HG02571 (cell line): Measurements from ENCODE around the gene ZNF621.

Source experiments
- ATAC-seq: cut with Tn5 transposase; IDR thresholded peaks from one replicate; pipeline ENCODE4 v1.9.1; 2021; ENCODE audit warnings: mild to moderate bottlenecking, moderate library complexity; ENCODE audit not compliant: unreplicated experiment

The ZNF621 gene

DNA sequence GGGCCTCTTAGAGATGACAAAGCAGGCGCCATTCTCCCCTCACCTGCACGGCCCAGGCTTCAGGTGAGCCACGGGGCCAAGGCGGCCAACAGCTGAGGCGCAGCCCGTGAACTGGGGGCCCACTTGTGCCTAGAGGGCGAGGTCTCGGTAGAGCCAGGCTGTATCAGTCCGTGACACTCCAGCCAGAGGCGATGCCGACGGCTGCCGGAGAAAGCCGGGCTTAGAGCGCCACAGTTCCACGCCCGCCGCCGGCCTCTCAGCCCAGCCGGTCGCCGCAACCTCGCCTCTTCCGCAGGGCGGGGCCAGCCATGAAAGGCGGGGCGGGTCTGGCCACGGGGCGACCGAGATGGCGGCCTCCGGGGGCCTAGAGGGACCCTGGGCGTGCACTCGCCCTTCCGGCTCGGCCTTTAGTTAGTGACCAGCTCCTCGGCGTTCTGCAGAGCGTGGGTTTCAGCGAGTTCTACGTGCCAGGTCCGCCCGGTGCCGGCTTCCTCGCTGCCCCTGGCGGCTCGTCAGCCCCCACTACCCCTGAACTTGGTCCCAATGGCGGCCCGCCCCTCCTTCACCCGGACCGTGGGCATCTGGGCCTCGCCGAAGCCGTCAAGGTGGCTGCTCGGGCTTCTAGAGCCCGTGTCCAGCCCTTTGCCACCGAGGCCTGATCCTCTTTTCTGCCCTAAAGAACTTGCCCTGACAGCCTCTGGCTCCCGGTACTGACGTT, at the start of gene ZNF621:
ZNF621 (plus strand) TSS at position 393 of the 718 bp plus-strand sequence. CDS start 881 bp downstream, outside the sequence.
- ATAC-seq: peak; percentile 99

DNA sequence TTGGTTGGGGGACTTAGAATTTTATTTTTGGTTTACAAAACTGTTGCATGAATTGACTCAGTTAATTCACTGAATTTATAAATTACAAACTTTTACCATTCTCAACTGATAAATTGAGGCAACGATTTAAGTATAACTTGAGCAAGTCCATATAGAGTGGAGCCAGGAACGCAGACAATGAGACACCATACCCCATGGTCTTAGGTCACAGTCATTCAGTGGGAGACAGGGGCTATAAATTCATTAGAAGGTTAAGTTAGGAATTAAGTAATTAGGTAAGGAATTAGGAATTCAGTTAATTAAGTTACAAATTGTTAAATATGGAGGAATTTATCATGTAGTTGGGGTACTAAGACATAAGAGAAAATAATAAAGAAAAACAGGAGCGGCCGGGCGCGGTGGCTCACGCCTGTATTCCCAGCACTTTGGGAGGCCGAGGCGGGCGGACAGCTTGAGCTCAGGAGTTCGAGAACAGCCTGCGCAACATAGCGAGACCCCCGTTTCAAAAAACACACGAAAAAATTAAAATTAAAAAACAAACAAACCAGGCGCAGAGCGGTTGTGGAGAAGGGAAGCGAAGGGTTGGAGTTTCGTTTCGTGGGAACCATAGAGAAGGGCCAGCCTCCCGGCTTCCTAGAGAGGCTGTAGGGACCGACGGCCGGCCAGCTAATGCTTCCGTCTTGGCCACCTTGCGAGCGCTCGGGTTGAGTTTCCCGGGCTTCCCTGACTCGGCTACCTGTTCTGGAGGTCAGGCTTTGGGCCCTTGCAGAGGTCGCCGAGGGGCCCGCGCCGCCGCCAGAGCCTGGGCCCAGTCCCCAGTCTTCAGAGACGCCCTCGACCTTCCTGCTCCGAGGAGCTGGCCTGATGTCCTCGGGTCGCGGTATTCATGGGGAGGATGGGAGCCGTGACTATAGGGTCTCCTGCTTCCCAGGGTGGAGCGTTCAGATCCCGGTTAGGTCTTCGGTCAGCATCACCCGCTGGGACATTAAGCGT, 48.0 kb upstream of the ZNF621 start, which contains the start of gene ZNF619:
ZNF619 (plus strand) TSS at position 645 of the 993 bp plus-strand sequence. CDS start 858 bp downstream, outside the sequence.
- peak; percentile 88 for ATAC-seq

DNA sequence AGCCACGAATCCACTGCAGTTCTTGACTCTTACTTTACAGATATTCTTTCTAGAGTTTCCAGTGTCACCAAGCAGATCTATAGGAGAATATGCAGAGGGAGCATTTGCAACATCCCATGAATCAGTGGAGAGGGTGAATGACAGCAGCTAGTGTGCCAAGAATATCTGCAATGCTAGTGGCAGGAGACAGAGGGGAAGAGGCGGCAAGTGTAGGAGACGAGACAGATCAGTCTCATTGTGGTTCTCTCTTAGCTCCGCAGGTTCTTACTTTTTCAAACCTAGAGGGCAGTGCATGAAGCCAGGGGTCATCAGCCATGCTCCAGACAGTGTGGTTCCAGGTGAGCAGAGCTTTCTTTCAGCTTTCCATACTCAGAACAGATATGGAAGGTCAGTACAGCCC, 47.1 kb upstream of the ZNF621 start:
- ATAC-seq: no peak

DNA sequence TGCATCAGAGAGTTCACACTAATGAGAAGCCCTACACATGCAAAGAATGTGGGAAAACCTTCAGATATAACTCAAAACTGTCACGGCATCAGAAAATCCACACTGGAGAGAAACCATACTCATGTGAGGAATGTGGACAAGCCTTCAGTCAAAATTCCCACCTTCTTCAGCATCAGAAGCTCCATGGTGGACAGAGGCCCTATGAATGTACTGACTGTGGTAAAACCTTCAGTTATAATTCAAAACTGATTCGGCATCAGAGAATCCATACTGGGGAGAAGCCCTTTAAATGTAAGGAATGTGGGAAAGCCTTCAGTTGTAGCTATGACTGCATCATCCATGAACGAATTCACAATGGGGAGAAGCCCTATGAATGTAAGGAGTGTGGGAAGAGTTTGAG, 37.6 kb upstream of the ZNF621 start:
- ATAC-seq: no peak

DNA sequence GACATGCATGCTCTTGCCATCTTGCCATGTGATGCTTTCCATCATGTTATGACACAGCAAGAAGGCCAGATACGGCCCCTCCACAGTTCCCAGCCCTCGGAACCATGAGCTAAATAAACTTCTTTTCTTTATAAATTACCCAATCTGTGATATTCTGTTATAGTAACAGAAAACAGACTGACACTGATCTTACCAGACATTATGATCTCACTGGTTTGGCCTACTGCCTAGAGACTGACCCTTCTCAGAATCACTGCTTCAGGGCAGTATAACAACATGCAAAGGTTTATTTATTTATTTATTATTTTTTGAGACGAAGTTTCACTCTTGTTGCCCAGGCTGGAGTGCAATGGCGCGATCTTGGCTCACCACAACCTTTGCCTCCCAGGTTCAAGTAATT, 33.8 kb upstream of the ZNF621 start:
- ATAC-seq: no peak

DNA sequence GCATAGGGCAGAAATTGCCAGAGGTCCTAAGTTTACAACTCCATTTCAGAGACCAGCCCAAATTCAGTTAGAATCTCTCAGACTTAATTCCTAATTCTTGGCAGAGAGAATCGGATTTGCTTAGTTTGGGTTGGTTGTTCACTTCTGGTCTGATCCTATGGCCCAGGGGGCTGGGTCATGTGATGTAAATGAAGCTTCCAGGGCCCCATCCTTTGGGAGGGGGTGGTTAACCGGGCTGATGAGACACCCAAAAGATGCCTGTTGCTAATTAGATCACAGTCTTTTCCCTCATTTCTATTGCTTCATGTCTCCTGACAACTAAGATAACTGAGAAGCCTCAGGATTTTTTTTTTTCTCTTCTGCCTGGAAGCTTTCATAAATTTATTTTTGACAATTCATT, 30.1 kb upstream of the ZNF621 start:
- no peak for ATAC-seq

DNA sequence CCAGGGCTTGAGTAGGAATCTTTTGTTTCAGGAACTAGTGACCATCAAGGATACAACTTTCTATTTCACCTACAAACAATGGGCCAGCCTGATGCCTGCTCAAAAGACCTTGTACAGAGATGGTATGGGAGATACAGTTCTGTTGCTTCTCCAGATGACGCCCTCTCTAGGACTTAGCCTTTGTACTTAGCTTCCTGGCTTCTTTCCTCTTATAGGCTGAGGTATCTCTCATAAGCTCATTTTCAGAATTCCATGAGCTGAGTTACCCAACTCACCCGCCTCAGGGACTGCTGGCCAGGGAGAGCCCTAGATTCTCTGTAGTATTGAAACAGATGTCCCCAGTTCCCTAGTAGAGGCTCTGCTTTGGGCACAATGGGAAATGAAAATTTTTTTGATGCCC, 27.5 kb upstream of the ZNF621 start:
- ATAC-seq: no peak

DNA sequence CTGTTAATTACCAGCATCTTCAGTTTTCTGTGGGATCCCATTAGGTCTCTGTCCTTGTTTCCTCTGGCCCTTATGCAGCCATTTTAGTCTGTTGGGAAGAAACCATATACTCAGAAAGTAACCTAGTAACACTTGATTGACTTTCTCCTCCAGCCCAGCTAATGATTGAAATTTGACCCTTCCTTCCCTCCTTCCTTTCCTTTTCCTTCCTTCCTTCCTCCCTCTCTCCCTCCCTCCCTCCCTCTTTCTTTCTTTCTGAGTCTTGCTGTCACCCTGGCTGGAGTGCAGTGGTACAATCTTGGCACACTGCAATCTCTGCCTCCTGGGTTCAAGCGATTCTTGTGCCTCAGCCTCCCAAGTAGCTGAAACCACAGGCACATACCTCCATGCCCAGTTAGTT, 24.8 kb upstream of the ZNF621 start:
- no peak for ATAC-seq

DNA sequence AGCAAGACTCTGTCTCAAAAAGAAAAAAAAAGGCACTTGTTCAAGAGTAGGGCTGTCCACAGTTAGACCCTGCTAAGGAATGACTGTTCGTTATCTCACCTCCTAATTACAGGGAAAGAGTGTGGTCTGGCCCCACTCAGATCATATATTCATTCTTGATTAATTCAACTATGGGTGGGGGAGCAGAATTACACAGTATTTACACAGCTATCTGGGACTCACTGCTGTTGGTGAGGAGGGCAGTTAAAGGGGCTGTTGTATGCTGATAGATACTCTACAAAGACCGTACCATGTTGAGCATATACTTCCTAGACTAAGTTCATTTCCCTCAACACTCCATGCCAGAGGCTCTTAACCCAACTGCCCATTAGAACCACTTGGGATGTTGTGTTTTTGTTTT, 22.7 kb upstream of the ZNF621 start:
- no peak for ATAC-seq

DNA sequence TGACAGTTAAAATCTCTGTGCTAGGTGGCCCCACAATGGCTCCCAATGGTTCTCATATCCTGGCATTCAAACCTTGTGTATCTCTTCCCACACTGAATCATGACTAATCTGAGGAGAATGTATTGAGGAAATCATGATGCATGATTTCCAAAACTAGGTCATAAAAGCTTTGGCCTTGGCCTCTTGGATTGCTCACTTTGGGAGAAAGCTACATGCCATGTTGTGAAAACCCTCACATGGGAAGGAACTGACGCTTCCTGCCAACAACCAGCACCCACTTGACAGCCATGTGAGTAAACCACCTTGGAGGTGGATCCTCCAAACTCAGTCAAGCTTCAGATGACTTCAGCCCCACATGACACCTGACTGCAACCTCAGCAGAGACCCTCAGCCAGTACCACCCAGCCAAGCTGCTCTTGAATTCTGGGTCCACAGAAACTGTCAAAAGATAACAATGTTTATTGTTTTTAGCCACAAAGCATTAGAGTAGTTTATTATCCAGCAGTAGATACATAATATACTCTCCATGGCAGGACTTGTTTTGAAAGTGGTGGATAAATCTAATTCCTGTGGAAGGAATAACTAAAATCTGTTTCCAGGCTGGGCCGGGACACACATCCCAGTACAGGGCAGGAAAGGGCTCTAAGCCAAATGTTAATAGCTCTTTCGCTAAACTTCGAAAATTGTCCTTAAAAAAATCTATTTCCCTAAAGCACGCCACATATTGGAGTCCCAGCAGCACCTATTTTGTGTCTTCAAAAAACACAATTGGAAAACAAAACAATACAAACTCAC, 19.9 kb upstream of the ZNF621 start:
- no peak for ATAC-seq

DNA sequence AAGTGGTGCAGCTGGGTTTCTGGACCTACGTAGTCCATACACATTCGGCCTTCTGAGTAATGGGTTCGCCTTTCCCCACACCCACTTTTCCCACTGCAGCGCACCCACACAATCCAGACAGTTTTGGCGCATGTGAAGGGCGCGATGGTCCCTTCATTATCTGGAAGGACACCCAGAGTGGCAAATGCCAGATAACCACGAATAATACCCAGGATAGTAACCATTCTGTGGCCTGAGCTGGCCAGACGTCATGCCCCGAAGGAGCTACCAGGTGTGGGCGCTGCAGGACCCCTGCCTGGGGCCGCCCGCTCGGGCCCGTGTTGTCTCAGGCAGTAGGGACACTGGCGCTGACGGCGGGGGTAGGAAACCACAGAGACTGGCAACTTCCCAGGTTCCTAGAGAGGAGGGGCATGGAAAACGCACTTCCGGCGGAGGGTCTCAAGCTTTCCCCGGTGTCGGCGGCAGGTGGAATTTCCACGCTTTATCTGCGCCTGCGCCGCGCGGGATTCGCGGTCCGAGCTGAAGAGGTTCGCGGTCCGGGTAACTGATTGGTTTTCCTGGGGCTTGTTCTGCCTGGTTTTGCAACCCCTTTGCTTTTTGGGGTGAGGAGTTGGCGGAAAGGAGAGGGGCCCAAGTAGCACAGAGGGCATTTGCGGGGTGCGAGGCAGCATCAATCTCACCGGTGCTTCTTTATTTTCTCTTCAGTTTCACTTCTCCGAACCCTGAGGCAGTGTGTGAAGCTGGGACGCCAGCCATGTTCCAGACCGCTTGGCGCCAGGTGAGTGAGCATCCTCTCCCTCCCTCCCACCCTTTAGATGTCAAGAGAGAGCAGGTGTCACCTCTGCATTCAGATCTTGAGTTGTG, 18.9 kb upstream of the ZNF621 start, which contains the start of gene ZNF620:
ZNF620 (plus strand) TSS at position 441 of the 864 bp plus-strand sequence; CDS start at position 755, 314 bp downstream.
- peak; percentile 72 for ATAC-seq

DNA sequence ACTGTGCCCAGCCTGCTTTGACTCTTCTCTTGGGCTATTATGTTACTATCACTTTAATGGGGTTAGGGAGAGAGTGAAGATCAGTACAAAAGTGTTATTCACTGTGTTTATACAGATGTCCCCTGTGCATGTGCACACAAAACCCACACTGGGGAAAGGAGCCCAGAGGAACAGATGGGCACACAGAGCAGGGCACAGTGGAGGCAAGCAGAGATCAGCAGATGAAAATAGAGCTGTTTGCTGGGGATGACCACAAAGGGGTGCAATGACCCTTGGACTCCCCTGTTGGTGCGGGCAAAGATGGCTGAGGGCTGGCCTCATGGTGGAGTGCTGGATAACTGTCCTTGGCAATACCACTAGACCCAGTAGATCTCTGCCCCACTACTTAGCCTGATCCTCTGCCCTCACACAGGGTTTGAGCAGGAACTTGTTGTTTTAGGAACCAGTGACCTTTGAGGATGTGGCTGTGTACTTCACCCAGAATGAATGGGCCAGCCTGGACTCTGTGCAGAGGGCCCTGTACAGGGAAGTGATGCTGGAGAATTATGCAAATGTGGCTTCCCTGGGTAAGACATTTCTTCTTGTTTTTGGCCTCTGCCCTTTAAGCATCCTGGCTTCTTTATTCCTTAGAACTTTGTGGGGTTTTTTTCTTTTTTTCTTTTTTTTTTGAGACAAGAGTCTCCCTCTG, 13.6 kb upstream of the ZNF621 start:
- ATAC-seq: no peak

DNA sequence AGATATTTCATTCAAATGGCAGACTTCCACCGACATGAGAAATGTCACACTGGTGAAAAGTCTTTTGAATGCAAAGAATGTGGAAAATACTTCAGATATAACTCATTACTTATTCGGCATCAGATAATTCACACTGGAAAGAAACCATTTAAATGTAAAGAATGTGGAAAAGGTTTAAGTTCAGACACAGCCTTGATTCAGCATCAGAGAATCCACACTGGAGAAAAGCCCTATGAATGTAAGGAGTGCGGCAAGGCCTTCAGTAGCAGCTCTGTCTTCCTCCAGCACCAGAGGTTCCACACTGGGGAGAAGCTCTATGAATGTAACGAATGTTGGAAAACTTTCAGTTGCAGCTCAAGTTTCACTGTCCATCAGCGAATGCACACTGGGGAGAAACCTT, 8.6 kb upstream of the ZNF621 start:
- no peak for ATAC-seq

DNA sequence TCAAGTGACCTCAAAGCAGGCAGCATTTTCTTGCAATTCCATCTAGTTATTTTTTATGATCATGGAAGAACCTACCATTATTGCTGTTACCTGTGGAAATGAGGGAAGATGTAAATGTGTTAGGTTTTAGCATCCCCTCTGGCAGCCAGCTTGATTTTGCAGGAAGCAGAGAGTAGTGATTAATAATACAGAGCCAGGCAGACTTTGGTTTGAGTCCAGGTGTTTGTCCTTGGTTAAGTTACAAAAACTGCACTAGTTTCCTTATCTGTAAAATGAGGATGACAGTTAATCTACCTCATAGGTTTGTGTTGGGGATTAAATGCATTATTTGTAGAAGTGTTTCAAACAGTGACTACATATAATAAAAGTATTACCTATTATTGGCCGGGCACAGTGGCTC, 6.7 kb upstream of the ZNF621 start:
- no peak for ATAC-seq

DNA sequence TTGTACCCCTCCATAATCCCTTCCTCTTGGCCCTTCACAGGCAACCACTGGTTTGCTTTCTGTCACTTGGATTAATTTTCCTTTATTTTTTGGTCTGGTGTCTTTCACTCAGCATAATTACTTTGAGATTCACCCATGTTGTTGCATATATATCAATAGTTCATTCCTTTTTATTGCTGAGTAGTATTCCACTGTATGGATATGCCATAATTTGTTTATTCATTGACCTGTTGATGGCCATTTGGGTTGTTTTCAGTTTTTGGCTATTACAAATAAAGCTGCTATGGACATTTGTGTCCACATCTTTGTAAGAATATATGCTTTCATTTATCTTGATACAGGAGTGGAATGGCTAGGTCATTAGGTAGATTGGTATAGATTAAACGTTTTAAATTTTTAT, 5.9 kb upstream of the ZNF621 start:
- ATAC-seq: no peak

DNA sequence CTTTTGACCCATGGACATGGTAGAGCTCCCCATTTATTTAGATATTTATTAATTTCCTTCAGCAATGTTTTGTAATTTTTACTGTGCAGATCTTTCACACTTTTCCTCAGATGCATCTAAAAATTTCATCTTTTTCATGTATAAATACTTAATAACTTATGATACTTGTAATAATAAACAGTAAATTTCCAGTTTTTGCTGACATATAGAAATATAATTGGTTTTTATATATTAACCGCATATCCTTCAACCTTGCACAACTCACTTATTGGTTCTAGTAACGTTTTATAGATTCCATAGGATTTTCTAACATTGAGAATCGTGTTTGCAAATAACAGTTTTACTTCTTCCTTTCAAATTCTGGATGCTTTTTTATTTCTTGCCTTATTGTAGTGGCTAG, 3.5 kb upstream of the ZNF621 start:
- ATAC-seq: no peak

DNA sequence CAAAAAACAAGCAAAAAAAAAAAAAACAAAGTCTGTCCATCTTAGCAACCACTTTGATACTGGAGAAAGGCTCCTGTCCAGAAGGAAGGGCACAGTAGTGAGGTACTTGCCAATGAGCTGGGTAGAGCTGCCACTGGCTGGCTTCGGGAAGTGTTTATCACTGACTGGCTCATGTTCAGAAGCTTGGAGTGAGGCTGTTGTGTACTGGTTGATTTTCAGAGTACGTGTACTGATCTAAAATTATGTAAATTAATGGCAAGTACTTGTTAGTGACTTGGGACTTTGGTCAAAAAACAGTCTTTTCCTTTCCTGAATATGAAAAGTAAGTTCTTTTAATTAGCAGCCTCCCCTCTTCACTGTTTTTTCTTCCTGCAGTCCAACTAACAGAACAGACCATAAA, 979 bp upstream of the ZNF621 start:
- no peak for ATAC-seq

DNA sequence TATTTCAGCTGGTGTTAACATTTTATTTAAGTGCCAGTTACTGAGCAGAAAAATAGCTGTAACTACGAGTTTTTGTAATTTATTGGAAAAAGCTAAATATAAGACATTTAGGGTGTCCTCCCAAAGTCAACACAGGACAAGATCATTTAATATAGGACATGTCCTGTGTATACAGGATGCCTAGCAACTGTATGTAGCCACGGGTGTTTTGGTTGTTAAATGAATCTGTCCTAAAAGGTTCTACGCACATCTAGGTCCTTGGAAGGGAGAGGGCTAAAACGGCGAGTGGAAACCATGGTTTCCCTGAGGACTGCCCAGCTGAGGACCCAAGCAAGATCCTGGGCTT, 565 bp upstream of the ZNF621 start:
- ATAC-seq: no peak

DNA sequence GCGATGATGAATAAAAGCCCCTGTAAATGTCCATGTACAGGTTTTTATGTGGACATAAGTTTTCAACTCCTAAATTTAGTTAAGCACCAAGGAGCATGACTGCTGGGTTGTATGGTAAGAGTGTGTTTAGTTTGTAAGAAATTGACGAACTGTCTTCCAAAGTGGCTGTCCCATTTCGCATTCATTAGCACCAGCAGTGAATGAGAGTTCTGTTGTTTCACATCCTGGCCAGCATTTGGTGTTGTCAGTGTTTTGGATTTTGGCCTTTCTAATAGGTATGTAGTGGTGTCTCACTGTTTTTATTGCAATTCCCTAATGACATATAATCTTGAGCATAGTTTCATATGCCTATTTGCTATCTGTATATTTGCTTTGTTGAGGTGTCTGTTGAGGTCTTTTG, 3.7 kb downstream of the ZNF621 start:
- no peak for ATAC-seq

DNA sequence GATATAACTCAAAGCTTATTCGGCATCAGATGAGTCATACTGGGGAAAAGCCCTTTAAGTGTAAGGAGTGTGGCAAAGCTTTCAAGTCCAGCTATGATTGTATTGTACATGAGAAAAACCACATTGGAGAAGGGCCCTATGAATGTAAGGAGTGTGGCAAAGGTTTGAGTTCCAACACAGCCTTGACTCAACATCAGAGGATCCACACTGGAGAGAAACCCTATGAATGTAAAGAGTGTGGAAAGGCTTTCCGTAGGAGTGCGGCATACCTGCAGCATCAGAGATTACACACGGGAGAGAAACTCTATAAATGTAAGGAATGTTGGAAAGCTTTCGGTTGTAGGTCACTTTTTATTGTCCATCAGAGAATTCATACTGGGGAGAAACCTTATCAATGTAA, 7.5 kb downstream of the ZNF621 start:
- no peak for ATAC-seq
